ENCODE measurements around the gene SYPL2.

Gene SYPL2

DNA sequence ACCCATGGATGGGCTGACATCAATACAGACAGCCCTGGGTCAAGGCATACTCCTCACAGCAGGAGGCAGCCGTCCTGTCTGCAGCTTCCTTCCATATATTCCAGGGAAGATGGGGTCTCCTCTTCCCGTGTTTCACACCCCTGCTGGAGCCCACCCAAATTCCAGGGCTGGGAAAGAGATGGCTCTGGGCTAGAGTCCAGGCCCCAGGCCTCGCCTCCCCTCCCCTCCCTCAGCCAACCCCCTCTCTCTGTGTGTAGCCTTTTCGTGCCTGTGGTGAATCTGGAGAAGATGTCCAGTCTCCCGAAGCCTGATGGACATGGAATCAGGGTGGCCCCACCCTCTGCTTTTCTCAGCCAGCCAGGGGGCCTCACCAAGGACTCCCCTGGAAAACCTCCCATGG lies 20.9 kb downstream of the SYPL2 start:
- no peak for DNase-seq
- in situ Hi-C loops (cut with HindIII; ENCODE audit: low pct_ligation_motif_present, low pct_unique_long_range_greater_than_20kb, low sequenced_read_pairs) = no loop called here

DNA sequence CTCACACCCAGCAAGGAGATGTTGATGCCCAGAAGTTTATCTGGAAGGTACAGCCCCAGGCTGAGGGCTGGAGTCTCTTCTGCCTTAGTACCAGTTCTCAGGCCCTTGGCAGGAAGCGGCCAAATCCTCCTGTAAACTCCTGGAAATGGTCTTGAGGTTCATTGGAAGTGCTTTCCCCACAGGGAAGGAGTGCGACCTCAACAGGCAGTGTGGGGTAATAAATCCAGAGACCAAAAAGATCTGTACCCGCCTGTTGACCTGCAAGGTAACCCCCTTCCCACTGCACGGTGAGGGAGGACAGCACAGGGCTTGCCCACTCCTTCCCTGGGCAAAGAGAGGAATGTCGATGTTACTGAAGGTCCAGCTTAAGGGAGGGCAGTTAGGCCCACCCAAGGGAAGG lies 21.9 kb downstream of the SYPL2 start:
- DNase-seq = no peak
- in situ Hi-C loops (cut with HindIII; ENCODE audit: low pct_ligation_motif_present, low pct_unique_long_range_greater_than_20kb, low sequenced_read_pairs) = no loop called here

DNA sequence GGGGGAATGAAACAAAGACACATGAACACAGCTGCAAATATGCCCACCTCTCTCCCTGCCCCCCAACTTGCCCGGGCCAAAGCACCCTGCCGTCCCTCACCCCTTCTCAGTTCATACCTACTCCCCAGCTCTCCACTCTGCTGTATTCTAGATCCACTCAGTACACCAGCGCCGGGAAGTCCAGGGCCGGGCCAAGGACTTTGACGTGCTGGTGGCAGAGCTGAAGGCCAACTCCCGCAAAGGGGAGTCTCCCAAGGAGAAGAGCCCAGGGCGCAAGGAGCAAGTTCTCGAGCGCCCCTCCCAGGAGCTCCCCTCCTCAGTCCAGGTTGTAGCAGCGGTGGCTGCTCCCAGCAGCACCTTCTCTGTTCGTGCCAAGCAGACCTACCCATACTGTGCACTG lies 22.4 kb downstream of the SYPL2 start:
- in situ Hi-C loops (cut with HindIII; ENCODE audit: low pct_ligation_motif_present, low pct_unique_long_range_greater_than_20kb, low sequenced_read_pairs) = no loop called here
- DNase-seq = no peak

DNA sequence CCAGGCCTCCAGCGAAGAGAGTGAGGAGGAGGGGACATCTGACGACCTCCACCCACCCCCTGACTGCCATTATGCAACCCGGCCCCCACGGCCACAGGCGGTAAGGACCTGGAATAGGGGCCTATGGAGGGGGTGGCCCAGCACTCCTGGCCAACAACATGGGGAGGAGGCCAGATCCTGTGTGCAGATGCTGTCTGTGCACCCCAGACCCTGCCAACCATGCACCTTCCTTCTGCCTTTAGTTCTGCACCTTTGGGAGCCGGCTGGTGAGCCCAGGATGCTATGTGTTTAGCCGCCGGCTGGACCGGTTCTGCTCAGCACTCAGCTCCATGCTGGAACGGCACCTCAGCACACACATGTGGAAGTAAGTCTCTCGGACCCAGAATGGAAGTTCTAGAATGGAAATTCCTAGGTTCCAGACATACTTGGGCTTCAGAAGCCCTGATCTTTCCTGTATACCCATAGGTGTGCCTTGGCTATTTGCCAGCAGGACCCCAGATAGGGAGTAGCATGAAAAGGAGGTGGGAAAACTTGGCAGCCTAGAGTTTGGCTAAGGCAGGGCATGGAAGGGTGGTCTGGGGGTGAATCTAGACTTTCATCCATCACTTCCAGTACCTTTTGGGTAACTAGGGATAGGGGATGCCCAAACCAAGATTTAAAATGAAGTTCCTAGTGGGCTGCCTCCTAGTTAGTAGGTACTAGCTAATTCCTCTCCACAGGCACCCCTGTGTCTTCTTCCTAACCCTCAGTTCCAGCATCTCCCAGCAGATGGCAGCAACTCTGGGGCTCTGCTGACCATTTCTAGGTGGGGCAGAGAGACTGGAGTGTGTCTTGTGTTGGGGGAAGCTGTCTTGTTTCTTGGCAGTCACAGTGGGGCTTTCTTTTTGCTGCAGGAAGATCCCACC lies 23.9 kb downstream of the SYPL2 start:
- in situ Hi-C loops (cut with HindIII; ENCODE audit: low pct_ligation_motif_present, low pct_unique_long_range_greater_than_20kb, low sequenced_read_pairs) = no loop called here
- DNase-seq = peak; percentile 59

DNA sequence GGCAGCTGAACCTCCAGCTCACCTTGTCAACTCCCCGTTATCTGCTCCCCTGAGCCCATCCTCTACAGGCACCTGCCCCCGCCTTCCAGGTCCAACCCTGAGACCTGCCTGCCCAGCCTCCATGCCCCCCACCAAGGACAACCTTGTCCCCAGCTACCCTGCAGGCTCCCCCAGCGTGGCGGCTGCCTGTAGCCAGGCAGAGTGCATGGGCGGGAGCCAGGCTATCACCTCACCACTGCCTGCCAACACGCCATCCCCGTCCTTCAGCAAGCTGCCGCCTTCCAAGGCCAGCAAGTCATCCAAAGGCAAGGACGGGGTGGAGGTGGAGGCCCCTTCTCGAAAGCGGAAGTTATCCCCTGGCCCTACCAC lies 24.6 kb downstream of the SYPL2 start:
- in situ Hi-C loops (cut with HindIII; ENCODE audit: low pct_ligation_motif_present, low pct_unique_long_range_greater_than_20kb, low sequenced_read_pairs) = no loop called here
- DNase-seq = no peak

DNA sequence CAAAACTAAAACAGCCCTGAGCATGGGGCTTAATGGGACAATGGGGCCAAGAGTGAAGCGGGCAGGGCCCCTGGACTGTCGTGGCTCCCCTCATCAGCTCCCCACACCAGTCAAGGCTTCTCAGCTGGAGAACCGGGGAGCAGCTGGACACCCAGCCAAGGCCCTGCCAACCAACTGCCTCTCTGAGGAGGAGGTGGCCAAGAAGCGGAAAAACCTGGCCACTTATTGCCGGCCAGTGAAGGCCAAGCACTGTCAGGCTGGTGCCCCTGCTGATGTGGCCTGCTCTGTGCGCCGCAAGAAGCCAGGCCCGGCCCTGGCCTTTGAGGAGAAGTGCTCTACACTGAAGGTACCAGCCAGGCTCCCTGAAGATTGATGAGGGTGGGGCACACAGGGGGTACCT lies 25.0 kb downstream of the SYPL2 start:
- in situ Hi-C loops (cut with HindIII; ENCODE audit: low pct_ligation_motif_present, low pct_unique_long_range_greater_than_20kb, low sequenced_read_pairs) = no loop called here
- no peak for DNase-seq

DNA sequence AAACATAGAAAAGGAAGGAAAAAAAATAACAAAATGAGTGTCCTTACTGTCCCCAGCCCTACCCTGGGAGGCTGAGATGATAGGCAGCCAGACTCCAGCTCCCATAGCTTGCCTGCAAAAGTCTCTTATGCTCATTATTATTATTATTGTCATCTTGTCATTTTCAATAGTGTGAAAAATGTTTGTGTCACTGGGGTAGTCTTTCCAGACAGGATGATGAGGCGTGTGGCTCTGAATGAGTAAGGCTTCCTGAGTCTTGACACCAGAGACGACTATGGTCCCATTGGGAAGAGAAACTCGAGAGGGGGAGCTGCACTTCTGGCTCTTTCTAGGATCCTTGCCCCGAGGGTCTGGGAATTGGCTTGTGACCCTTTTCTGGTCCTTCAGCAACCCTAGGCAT lies 26.4 kb downstream of the SYPL2 start:
- in situ Hi-C loops (cut with HindIII; ENCODE audit: low pct_ligation_motif_present, low pct_unique_long_range_greater_than_20kb, low sequenced_read_pairs) = no loop called here
- DNase-seq = no peak

DNA sequence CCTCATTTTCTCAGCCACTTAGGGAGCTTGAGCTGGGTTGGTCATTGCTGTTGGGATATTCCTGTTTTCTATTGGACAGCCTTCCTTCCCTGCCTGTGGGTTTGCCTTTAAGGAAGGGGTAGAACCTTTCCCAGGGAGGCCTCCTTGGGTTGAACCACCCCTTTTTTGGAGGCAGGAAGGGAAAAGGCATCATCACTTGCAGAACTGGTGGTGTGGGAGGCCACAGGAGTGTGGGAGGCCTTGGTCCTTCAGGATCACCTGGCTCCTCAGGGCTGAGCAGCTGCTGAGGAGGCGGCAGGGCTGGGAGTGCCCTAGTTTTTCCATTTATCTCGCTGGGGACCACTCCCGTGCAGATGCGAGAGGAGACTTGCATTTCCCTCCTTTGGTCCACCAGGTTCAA lies 26.9 kb downstream of the SYPL2 start:
- in situ Hi-C loops (cut with HindIII; ENCODE audit: low pct_ligation_motif_present, low pct_unique_long_range_greater_than_20kb, low sequenced_read_pairs) = no loop called here
- no peak for DNase-seq

DNA sequence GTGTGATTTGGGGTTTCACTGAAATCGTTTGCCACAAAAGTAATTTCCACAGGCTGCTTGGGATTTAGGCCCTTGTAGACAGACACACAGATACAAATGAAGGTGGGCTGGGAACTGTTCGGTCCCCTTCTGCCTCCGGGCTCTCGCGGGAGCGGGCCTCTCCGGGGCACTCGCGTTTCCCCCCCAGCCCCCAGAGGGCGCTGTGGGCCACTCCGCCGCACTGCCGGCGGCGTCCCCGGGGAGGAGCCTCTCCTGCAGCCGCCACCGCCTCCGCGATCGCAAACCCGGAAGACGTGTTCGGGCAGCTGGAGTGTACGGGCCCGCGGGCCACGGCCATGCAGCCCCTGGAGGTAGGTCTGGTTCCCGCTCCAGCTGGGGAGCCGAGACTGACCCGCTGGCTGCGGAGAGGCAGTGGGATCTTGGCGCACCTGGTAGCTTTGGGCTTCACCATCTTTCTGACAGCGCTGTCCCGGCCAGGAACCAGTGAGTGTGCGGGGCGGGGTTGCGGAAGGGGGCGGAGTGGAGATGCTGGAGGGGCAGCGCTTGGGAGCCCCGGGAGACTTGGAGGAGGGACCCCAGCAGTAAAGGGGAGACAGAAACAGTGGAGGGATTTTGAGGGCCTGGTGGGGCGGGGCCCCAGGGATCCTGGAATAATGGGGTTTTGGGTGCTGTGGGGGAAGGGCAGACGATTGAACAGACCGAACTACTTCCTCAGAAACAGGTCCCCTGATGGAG lies 27.6 kb downstream of the SYPL2 start, which contains the start of gene CYB561D1:
TSS of gene CYB561D1 (plus strand) at position 290 of the 735 bp plus-strand sequence. CDS start at position 336, 46 bp downstream.
- in situ Hi-C loops (cut with HindIII; ENCODE audit: low pct_ligation_motif_present, low pct_unique_long_range_greater_than_20kb, low sequenced_read_pairs) = no loop called here
- peak; percentile 84 for DNase-seq

DNA sequence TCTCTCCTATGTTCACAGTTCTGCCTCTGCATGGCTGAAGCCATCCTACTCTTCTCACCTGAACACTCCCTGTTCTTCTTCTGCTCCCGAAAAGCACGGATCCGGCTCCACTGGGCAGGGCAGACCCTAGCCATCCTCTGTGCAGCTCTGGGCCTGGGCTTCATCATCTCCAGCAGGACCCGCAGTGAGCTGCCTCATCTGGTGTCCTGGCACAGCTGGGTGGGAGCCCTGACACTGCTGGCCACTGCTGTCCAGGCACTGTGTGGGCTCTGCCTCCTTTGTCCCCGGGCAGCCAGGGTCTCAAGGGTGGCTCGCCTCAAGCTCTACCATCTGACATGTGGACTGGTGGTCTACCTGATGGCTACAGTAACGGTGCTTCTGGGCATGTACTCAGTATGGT lies 29.4 kb downstream of the SYPL2 start:
- in situ Hi-C loops (cut with HindIII; ENCODE audit: low pct_ligation_motif_present, low pct_unique_long_range_greater_than_20kb, low sequenced_read_pairs) = no loop called here
- no peak for DNase-seq

DNA sequence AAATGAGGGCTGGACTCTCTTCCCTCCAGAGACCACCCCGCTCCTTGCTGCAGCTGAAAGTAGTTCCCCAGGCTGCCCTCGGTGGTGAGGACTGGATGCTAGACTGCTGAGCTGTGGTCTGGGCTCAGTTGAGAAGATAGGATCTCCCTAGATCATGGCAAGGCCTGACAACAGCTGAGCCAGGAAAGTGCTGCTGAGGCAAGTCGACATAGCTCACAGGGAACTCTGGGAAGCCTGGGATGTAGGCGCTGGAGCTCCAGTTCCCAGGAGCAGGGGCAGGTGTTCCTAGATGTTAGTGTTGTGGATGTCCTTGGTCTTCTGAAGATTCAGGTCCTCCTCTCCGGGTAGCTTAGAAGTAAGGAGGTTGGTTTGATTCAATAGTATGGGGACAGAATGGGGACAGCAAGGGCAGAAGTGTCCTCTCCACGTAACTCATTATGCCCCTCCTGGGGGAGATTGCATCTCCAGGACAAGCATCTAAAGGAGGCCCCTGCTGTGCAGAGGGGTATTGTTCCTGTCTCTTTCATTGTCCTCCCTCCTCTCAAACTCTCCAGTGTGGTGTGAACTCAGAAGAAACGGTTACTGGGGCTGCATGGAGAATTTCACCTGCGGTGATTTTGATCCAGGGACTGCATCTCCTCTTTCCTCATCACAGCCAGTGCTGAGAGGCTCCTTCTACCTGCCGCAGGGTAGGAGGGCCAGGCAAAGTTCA lies 31.3 kb downstream of the SYPL2 start:
- in situ Hi-C loops (cut with HindIII; ENCODE audit: low pct_ligation_motif_present, low pct_unique_long_range_greater_than_20kb, low sequenced_read_pairs) = no loop called here
- DNase-seq = no peak

DNA sequence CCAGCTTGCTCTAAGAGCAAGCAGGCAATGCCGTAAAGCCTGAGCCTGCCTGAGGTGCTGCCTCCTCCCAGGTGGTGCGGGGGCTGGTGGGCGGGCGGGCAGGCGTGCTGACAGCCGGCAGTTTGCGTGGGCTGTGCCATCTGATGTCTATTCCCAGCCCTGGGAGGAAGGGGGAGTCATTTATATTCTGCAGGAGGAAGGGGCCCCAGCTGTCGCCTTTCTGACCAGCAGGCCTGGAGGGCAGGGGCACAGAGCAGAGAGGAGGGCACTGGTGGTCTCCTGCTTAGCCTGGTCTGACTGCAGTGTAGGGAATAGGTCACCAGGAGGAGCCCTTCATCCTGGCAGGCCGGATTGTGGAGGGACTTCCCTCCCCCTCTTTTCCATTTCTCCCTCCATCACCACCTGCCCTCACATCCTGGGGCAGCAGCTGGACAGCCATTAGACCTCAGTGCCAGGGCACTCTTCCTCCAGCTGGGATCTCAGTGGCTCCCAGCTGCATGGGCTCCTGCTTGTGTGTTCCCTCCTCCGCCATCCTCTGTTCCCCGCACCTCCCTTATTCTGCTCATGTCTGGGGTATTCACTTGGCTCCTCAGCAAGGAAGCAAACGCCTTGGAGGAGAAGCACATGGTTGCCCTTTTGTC lies 31.9 kb downstream of the SYPL2 start:
- peak; percentile 41 for DNase-seq
- in situ Hi-C loops (cut with HindIII; ENCODE audit: low pct_ligation_motif_present, low pct_unique_long_range_greater_than_20kb, low sequenced_read_pairs) = no loop called here

DNA sequence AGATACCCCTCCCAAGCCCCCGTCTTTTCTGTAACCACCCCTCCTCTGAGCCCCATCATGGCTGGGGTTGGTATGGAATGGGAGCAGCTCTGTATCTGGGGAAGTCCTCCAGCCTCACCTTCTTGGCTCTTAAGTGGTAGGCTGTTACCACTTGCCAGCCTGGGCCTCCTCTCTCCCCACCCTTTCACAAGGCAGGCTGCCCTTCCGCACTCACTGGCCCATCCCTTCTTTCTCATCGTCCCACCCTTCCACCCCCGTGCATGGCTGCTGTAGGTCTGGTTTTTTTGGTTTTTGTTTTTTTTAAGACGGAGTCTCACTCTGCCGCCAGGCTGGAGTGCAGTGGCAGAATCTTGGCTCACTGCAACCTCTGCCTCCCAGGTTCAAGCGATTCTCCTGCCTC lies 32.7 kb downstream of the SYPL2 start:
- DNase-seq = no peak
- in situ Hi-C loops (cut with HindIII; ENCODE audit: low pct_ligation_motif_present, low pct_unique_long_range_greater_than_20kb, low sequenced_read_pairs) = no loop called here

DNA sequence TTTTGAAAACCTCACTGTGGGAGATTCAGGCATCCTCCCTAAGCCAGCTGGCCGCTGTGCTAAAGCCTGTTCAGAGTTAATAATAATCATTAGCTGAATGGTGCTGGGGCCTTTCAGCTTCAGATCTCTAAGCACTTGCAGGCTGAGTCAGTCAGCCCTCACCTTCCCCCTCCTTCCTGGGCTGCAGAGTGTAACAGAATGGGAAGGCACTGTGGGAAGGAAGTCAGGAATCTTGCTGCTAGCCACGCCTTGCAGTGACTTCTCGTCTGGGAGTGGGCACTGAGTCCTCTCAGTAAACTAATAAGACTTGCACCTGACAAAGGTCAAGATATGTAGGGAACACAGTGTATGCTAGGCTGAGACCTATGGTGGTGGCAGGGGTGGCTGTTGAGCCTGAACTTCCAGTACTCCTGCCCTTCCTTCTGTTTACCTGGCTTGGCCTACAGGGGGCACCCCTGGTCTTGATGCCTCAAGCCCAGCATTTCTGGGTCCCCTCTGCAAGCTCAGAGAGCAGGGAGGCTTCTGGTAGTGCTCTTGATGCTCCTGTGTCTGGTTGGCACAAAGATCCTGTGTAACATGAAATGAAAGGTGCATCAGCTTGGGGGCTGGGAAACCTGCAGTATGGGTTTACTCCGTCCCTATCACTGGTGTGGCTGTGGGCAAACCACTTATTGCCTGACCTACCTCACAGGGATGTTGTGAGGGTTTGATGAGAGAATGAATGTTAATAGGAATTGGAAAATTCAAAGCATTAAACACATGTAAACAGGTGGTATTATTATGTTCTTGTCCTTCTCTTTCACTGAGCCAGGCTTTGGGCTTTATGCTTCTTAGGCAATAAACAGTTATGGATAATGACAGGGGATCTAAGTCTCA lies 33.6 kb downstream of the SYPL2 start:
- in situ Hi-C loops (cut with HindIII; ENCODE audit: low pct_ligation_motif_present, low pct_unique_long_range_greater_than_20kb, low sequenced_read_pairs) = no loop called here
- peak; percentile 78 for DNase-seq

DNA sequence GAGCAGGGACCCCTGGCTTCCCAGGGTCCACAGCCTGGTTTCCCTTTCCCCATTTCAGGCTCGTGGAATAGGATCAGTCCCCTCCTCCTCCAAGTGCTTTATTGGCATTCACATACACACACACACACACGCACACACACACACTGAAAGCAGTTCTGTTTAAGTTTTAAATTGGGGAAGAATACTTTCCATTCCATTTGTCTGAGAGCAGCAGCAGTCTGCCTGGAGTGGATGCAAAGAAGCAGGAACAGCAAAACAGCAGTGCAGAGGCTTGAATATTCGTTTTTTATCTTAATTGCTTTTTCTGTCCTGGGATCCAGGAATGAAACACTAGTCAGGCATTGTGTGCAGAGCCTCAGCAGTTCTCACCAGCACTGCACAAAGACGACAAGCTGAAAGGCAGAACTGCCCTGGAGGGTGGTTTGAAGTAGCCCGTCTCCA lies 34.6 kb downstream of the SYPL2 start:
- DNase-seq = no peak
- in situ Hi-C loops (cut with HindIII; ENCODE audit: low pct_ligation_motif_present, low pct_unique_long_range_greater_than_20kb, low sequenced_read_pairs) = no loop called here

DNA sequence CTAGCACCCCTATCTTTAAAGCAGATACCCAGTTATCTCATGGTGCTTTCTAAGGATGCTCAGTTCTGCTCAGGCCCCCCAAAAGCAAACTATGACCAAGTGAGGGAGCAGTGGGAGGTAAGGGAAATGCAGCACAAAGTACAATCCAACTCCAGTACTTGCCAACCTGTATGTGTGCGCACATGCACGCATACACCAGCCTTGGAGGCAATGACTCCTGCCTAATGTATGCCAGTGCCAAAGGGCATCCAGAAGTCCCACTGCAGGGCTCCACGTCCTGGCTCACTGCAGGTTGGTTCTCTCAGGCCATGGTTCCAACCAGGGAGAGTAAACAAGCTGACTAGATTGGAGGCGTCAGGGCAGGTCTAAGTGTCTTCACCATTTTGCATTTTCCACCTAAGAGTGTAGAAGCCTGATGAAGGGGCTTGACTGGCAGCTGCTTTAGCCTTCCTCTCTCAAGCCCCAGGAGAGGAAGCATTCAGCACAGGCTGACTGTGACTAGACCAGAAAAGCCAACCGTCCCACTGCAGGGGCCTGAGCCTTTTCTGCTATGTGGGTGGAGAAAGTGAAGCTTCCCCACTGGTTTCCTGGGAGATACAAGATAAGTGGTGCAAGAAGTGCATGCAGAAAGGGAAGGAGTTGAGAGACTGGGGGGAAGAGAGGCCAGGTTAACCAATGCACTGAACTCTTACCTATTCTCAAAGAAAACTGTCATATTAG lies 35.5 kb downstream of the SYPL2 start:
- no peak for DNase-seq
- in situ Hi-C loops (cut with HindIII; ENCODE audit: low pct_ligation_motif_present, low pct_unique_long_range_greater_than_20kb, low sequenced_read_pairs) = no loop called here

DNA sequence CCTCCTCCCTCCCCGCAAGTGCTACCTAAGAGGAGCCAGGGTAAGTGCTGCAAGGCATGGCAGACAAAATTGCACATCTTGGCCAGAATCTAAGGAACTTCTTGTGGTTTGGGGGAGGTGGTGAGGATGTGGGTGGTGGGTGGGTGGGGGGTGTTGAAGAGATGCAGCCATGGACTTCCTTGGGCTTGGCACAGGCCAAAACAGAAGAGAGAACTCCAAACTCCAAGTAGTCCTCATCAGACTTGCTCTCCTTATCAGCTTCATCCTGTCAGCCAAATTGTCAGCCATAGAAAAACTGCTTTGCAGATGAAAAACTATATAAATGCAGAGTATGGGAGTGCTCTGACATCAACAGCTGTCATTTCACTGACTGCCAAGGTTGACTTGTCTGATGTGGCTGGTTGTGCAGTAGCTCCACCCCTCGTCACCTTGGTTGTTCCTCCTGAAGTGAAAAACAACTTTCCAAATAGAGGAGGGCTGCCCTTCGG lies 36.1 kb downstream of the SYPL2 start:
- in situ Hi-C loops (cut with HindIII; ENCODE audit: low pct_ligation_motif_present, low pct_unique_long_range_greater_than_20kb, low sequenced_read_pairs) = no loop called here
- DNase-seq = no peak
